Measurements from ENCODE around the gene SLC66A2.
"Not testable (repeated sequence)": the region's sequence is repeated elsewhere in the genome, so short reads cannot be mapped to it uniquely, and the experiment has no call there.

The SLC66A2 gene

DNA sequence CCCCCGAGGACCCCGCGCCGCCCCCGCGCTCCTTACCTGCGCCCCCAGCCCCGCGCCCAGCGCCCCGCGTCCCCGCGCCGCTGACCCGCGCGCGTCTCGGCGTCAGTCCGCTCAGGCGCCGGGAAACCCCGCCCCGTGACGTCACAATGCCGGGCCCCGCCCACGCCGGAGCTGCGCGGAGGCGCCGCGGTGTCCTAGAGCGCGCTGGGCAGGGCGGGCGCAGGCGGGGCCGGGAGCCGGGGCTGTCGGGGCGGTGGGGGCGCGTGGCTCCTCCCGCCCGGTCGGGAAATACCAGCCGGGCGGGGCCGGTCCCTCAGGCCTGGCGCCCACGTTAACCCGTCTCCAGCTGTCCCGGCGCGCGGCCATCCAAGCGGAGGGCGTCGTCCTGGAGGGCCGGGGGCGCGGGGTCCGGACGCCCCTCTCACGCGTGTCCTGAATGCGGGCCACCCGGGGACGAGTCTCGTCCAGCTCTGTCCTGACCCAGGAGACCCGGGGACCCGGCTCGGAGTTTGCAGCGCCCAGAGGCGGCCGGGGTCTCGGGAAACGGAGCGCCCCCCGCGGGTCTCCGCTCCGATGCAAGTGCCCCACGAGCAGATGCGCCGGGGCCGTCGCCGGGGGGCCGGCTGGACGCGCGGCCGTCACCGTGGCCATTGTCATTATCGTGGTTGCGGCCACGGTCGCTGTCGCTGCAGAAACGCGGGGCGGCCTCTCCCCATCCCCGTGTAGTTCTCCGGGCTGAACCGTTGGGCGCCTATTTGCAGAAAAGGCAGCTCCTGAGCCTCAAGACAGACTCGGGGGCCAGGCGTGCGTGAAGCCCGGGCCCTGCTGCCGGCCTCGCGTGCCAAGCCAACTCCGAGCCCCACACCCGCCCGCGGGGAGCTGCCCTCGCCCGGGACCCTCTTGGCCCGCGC is at the start of gene SLC66A2:
Gene SLC66A2 (minus strand): TSS at position 109 of the 911 bp plus-strand sequence. CDS start 727 bp downstream, outside the sequence.
- FAIRE-seq: no peak

DNA sequence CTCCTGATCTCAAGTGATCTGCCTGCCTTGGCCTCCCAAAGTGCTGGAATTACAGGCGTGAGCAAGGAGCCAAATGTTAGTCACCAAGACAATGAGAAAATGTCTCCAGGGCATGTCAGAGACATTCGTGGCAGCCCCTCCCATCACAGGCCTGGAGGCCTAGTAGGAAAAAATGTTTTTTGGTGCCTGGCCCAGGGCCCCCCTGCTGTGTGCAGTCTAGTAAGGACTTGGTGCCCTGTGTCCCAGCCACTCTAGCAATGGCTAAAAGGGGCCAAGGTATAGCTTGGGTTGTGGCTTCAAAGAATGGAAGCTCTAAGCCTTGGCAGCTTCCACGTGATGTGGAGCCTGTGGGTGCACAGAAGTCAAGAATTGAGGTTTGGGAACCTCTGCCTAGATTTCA is 49.4 kb upstream of the SLC66A2 start:
- FAIRE-seq: no peak

DNA sequence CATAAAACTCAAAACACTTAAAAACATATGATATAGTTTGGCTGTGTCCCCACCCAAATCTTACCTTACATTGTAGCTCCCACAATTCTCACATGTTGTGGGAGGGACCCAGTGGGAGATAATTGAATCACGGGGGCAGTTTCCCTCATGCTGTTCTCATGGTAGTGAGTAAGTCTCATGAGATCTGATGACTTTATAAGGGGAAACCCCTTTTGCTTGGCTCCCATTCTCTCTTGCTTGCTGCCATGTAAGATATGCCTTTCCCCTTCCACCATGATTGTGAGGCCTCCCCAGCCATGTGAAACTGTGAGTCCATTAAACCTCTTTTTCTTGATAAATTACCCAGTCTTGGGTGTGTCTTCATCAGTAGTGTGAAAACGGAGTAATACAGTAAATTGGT is 48.2 kb upstream of the SLC66A2 start:
- FAIRE-seq: not testable (repeated sequence)

DNA sequence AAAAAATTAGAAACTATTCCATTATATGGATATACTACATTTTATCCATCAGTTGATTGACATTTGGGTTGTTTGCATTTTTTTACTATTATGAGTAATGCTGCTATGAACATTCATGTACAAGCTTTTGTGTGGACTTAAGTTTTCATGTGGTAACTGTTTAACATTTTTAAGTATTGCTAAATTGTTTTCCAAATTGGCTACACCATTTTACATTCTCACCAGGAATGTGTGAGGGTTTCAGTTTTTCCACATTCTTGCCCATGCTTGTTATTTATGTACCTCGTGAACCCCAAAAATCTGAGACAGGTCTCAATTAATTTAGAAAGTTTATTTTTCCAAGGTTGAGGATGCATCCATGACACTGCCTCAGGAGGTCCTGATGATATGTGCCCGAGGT is 40.0 kb upstream of the SLC66A2 start:
- FAIRE-seq: peak; percentile 17

DNA sequence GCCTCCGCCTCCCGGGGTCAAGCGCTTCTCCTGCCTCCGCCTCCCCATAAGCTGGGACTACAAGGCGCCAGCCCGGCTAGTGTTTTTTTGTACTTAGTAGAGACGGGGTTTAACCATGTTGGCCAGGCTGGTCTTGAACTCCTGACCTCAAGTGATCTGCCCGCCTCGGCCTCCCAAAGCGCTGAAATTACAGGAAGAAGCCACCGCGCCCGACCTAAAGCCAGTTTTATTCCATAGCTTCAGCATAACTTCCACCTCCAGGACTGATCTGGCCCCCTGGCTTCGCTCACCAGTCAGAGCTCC is 37.7 kb upstream of the SLC66A2 start:
- no peak for FAIRE-seq

DNA sequence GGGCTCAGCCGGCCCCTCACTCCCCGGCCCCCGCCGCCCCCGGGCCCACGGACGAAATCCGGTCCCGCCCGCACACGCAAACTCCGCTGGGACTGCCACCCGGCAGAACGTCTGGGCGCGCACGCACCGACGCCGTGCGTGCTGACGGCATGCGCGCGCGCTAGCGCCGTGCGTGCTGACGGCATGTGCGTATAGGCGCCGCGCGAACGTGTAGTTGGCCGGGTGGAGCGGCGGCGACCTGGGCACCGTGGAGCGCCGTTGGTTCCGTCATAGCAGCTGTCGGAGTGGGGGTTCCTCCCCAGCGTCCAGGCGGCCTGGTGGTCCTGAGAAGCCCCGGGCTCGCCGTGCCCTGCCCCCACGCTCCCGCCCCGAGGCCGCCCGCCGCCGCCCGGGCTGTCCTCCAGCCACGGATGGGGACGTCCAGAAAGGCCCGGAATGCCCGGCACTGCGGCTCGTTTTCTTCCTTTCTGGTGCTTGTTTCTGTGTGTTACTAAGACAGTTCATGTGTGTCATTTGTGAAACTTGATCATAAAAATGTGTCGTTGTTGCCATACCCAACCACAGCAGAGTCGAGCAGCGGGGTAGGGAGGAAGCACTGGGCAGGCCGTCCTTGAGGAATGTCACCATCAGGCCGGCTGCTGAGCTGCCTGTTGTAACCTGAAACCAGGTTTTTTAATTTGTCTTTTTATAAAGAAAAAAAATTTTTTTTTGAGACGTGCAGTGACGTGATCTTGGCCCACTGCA is 37.2 kb upstream of the SLC66A2 start, which contains the start of gene TXNL4A:
Gene TXNL4A (minus strand): TSS at position 113 of the 744 bp plus-strand sequence. CDS start 171 bp downstream, outside the sequence.
- FAIRE-seq: no peak

DNA sequence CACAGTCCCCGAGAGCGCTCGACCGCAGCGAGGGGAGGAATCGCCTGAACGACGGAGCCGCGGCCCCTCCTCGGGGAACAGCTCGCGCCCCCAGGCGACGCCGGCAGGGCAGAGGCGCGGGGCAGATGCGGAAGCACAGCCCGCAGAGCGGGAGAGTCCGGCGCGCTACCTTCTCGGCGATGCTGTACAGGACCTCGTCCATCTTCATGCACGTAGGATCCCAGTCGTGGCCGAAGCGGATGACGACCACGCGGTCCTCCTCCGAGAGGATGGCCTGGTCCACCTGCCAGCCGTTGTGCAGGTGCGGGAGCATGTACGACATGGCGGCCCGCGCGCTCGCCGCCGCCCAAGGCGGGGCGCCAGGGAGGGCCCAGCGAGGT is 36.6 kb upstream of the SLC66A2 start:
- FAIRE-seq: no peak

DNA sequence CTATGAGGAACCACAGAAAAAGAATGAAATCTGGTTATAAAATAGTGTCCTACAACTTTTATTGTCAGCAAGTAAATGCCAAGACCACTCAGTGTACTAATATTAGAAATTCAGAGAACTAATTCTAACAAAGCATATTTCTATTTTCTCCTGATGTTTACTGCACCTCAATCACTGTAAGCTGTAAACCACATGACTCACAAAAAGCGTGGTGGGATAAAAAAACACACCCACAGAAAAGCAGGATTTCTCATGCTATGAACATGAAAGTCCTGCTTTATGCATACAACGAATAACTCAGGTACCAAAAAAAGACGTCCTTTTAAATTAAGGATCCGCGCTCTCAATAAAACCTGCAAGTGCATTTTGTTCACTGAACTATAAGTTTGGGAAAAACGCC is 36.1 kb upstream of the SLC66A2 start:
- no peak for FAIRE-seq

DNA sequence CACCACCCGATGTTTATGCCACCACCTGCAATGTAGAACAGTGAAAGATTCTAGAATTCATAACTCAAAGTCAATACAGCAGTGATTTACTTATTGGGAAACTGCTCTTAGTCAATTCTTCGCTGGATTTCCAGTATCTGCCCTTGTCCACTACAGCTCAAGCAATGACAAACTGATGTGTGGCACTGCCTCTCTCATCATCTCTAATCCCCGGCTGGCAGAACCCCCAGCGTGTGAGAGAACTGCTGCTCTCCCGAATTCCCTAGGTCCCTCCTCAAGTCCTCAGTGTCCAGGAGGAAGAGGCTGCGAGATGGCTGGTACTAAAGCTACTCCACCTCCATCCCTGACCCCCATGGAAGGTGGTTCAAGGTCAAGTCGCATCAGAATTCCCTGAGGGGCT is 35.3 kb upstream of the SLC66A2 start:
- FAIRE-seq: no peak

DNA sequence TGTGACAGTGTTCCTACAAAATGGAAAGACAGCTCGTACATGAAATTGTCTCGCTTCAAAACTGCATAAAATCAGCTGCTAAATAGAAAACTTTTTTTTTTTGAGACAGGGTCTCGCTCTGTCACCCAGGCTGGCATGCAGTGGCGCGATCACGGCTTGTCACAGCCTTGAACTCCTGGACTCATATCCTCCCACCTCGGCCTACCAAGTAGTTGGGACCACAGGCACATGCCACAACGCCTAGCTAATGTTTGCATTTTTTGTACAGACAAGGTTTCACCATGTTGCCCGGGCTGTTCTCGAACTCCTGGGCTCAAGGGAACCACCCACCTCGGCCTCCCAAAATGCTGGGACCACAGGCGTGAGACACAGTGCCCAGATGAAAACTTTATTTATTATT is 33.7 kb upstream of the SLC66A2 start:
- FAIRE-seq: no peak

DNA sequence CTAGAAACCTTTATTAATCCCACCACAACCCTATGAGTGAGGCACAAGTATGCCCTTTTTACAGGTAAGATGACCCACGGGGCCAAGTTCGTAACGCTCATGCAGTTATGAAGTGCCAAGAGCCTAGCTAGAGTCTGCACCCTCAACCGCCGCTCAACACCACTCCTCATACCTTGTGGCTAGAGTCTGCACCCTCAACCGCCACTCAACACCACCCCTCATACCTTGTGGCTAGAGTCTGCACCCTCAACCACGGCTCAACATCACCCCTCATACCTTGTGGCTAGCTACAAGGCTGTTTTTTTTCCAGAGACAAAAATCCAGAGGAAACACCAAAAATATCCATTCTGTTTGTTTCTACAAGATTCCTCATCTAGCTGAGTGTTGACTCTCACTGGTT is 32.3 kb upstream of the SLC66A2 start:
- FAIRE-seq: no peak

DNA sequence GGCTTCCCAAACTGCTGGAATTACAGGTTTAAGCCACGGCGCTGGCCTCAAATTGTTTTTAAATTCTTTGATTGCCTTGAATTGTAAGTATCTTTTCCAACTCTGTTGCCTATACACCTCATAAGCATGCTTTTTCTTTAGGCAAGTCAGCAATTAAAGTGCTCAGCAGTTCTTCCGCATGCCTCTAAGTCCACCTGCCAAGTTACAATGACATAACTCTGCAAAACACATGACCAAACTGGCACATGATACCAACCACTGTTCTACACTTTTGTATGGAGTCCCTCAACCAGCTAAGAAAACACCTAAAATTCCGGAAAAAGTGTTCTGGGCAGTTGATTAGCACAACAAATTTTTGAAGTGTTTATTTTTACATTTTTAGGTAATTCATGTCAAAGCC is 31.8 kb upstream of the SLC66A2 start:
- FAIRE-seq: no peak

DNA sequence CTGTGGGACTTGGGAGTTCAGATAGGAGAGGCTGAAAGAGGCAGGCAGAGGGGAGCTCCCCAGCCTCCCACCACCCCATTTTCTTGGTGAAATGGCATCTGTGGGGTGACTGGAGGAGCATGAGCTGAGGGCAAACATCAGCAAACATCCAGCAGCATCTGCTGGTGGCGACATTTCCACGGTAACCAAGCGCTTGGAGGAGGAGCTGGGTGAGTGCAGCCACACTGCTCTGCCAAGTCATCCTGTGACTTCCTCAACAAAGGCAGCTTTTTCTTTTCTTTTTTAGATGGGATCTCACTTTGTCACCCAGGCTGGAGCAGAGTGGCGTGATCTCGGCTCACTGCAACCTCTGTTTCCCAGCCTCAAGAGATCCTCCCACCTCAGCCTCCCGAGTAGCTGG is 31.3 kb upstream of the SLC66A2 start:
- no peak for FAIRE-seq

DNA sequence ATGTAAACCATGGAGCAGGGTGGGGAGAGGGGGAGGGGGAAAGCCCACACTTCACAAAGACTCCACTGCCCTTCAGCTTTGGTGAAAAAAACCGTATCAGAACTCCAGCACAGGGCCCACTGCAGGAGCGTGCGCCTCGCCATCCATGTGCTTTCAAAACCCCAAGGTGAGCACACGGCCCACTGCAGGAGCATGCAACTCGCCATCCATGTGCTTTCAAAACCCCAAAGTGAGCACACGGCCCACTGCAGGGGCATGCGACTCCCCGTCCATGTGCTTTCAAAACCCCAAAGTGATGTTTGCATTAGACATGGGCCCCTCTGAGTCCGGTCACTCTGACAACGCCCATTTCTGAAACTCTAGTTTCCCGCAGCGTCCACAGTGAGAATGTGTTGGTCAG is 29.1 kb upstream of the SLC66A2 start:
- FAIRE-seq: no peak

DNA sequence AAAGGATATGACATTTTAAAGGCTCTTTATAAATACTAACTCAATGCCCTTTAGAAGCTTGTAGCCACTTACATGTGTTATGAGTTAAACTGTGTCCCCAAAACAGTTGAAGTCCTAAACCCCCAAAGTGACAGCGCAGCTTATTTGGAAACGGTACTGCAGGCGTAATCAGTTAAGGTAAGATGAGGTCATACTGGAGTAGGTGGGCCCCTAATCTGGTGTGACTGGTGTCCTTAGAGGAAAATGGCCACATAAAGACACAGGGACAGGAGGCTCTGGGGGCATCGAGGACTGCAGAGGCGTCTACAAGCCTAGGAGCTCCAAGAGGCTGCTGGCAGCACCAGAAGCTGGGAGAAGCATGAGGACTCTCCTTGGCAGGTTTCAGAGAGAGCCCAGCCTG is 28.4 kb upstream of the SLC66A2 start:
- no peak for FAIRE-seq

DNA sequence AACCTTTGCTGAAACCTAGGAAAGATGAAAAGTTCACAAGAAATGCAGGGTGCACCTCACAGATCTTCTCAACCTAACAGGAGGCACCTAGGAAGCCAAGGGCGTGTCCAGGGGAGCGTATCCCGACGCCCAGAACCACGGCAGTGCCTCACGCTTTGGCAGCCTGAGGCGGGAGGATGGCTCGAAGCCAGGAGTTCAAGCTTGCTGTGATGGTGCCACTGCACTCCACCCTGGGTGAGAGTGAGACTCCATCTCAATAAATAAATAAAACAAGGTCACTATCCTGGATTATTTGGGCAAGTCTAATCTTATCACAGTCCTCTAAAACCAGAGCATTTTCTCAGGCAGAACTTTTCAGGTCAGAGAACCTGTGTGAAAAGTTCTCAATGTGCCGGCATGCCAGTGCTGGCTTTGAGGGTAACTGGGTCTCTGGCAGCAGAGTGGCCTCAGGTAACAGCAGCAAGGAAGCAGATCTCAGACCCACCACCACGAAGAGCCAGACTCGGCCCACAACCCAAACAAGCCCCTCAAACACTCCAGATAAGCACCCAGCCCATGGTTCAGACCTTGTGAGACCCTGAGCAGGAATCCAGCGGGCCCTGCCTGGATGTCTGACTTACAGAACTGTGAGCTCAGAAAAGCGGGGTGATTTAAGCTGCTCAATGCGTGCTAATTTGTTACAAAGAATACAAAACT is 24.7 kb upstream of the SLC66A2 start:
- FAIRE-seq: no peak

DNA sequence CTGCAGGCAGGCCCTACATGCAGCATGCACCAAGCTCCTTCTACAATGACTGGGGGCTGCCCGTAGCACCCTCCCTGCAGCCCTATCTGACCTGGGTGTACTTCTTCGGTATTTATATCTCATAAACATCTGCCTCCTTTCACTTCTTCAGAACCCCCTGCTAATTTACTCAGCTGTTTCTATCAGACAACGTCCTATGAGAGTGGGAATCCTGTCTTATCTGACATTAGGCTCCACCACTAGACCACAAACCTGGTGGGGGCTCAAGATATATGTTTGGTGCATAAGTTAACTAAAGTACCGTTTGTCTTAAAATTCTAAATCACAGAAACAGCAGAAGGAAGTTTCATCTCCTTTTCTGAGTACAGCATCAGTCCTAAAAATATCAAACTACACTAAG is 23.6 kb upstream of the SLC66A2 start:
- no peak for FAIRE-seq

DNA sequence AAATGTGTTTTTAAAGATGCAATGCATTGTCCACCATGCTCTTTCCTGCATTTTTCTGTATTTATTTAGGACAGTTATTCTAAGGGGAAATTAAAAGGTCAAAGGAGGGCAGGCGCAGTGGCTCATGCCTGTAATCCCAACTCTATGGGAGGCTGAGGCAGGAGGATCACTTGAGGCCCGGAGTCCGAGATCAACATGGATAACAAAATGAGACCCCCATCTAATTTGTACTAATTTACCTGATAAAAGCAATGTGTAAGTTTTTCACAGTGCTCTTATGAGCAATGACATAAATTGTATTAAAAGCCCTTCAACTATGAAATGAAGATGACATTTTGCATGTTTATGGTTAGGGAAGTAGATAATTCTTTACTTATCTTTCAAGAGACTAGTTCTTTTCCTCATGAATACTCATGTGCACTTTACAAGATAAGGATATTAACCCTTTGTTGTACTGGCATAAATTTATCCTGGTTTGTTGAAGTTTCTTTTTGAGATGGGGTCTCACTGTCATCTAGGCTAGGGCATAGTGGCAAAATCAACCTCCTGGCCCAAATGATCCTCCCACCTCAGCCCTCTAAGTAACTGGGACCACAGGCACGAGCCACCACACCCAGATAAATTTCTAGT is 22.7 kb upstream of the SLC66A2 start:
- FAIRE-seq: no peak

DNA sequence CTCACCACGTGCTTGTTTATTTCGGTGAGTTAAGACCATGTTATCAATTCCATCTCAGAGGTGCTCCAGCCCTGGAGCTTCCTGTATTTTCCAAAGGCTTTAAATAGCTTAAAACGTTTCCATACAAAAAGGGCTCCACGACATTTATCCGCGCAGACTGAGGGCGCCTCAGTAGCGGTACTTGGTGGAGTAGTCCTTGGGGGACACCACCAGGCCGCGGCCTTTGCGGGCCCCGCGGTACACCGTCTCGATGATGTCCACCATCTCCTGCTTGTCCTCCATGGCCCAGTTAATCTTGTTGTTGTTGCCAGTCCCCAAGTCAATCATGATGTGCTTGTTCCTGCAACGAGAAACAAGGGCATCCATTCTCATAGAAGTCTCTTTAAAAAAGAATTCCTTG is 22.1 kb upstream of the SLC66A2 start:
- no peak for FAIRE-seq

DNA sequence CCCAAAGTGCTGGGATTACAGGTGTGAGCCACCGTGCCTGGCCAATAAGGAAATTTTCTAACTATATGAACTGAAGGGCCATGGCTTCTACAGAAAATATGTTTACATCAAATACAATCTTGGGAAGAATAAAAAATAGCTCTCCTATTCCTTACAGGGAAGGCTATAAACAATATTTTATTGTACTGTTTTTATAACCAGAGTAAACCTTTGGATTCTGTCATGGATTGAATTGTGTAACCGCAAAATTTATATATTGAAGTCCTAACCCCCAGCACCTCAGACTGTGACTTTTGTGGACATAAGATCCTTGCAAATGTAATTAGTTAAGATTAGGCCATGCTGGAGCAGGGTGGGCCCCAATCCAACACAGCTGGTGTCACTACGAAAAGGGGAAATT is 21.3 kb upstream of the SLC66A2 start:
- no peak for FAIRE-seq

DNA sequence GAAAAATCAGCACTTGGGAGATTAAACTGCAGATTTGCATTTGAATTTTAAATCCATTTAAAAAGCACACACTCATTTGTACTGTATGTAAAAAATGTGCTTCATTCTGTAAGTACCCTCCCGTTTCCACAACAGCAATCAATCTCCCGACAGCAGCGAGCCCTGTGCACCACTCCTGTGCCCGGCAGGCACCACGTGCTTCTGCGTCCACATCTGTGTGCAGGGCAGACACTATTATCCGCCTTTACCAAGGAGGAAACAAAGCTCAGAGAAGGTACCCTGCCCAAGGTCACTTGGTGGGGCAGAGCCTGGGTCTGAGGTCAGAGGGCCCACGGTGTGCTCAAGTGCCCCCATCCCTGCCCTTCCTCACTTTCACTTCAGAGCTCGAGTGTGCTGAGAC is 20.5 kb upstream of the SLC66A2 start:
- FAIRE-seq: no peak

DNA sequence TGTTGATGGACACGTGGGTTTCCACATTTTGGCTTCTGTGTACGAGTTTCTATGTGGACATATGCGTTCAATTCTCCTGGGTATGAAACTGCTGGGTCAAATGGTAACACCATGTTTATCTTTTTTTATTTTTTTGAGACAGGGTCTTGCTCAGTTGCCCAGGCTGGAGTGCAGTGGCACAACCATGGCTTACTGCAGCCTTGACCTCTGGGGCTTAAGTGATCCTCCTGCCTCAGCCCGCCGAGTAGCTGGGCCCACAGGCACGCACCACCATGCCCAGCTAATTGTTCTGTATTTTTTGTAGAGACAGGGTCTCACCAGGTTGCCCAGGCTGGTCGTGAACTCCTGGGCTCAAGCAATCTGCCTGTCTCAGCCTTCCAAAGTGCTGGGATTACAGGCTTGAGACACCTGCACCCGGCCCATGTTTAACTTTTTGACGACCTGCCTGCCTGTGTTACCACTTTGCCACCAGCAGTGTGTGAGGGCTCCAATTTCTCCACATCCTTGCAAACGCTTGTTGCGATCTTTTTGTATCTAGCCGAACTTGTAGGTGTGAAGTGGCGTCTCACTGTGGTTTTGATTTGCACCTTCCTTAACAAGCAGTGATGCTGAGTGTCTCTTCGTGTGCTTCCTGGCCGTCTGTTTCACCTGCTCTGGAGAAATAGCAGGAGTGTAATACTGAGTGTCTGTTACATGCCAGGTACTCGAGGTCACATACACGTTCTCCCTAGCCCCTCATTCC is 19.9 kb upstream of the SLC66A2 start:
- FAIRE-seq: no peak
